WTC11 (cell line): ENCODE results near the gene KDM6B. TPM values are rescaled to one million over a fixed set of nuclear protein-coding genes. Genes with fewer than 3 reads are reported as not detected.

ENCODE experiments used
- ATAC-seq: fragments of 200-7000 bp; cut with Tn5 transposase; 2 replicates; pipeline ENCODE4 v1.10.0; 2021; ENCODE audit warnings: mild to moderate bottlenecking, moderate library complexity
- CTCF ChIA-PET: fragments of 300-600 bp; sonication (Branson Sonifier 250); formaldehyde crosslinking; loops from one replicate; lab custom pipeline; 2021; ENCODE audit warnings: antibody characterized with exemption; lab: Charles Lee
- POLR2A ChIA-PET: fragments of 350-600 bp; sonication (Branson Sonifier 250); formaldehyde crosslinking; loops from one replicate; lab custom pipeline; 2021; ENCODE audit warnings: antibody characterized with exemption; lab: Charles Lee
- DNase-seq: peaks from one replicate; pipeline ENCODE4 v3.0.0; 2021; ENCODE audit warnings: low spot score
- H3K27ac Mint-ChIP-seq: 2 replicates; pipeline ENCODE4 v1.8.0; 2021; ENCODE audit warnings: mixed read lengths
- H3K27me3 Mint-ChIP-seq: 2 replicates; pipeline ENCODE4 v1.8.0; 2021; ENCODE audit warnings: low read depth, mild to moderate bottlenecking, moderate library complexity, mixed read lengths
- H3K36me3 Mint-ChIP-seq: 2 replicates; pipeline ENCODE4 v1.8.0; 2021; ENCODE audit warnings: mixed read lengths
- H3K4me1 Mint-ChIP-seq: 2 replicates; pipeline ENCODE4 v1.8.0; 2022; ENCODE audit warnings: mixed read lengths
- H3K4me3 Mint-ChIP-seq: 2 replicates; pipeline ENCODE4 v1.8.0; 2021; ENCODE audit warnings: mild to moderate bottlenecking, moderate library complexity, mixed read lengths
- H3K9me3 Mint-ChIP-seq: 2 replicates; pipeline ENCODE4 v1.8.0; 2021; ENCODE audit warnings: mixed read lengths
- AFF4 ChIP-seq: sonication (generic); formaldehyde crosslinking; IDR thresholded peaks from 2 replicates; pipeline ENCODE4 v1.8.1; 2023; ENCODE audit warnings: mild to moderate bottlenecking, missing genetic modification reagents, borderline replicate concordance
- E2F1 ChIP-seq: sonication (generic); formaldehyde crosslinking; IDR thresholded peaks from 2 replicates; pipeline ENCODE4 v1.8.0; 2022; ENCODE audit warnings: mild to moderate bottlenecking, missing genetic modification reagents
- OVOL2 ChIP-seq: fragments of 250-450 bp; sonication (Bioruptor Pico); IDR thresholded peaks from 2 replicates; pipeline ENCODE4 v1.9.0; 2021; ENCODE audit warnings: mild to moderate bottlenecking, borderline replicate concordance
- PRDM15 ChIP-seq: sonication (generic); formaldehyde crosslinking; IDR thresholded peaks from 2 replicates; pipeline ENCODE4 v1.8.0; 2022; ENCODE audit warnings: missing genetic modification reagents
- SP1 ChIP-seq: sonication (generic); formaldehyde crosslinking; conservative IDR thresholded peaks from 2 replicates; pipeline ENCODE4 v1.8.1; 2022; ENCODE audit warnings: missing genetic modification reagents
- STAT6 ChIP-seq: sonication (generic); formaldehyde crosslinking; conservative IDR thresholded peaks from 2 replicates; pipeline ENCODE4 v1.8.1; 2023; ENCODE audit warnings: mild to moderate bottlenecking, low read depth, missing genetic modification reagents, moderate library complexity
- ZMAT4 ChIP-seq: fragments of 250-450 bp; sonication (Bioruptor Pico); IDR thresholded peaks from 2 replicates; pipeline ENCODE4 v1.9.0; 2021; ENCODE audit warnings: mild to moderate bottlenecking
- ZNF416 ChIP-seq: fragments of 250-450 bp; sonication (Bioruptor Pico); IDR thresholded peaks from 2 replicates; pipeline ENCODE4 v1.9.0; 2021; ENCODE audit warnings: mild to moderate bottlenecking, inconsistent platforms
- ZNF532 ChIP-seq: fragments of 250-450 bp; sonication (Bioruptor Pico); IDR thresholded peaks from 2 replicates; pipeline ENCODE4 v1.9.0; 2021; ENCODE audit warnings: mild to moderate bottlenecking, borderline replicate concordance
- total RNA-seq: library from RNA; stranded (reverse); gene quantifications from 3 replicates; pipeline ENCODE4 v1.2.3, GENCODE V29; 2021

Gene KDM6B
- total RNA-seq, 1 experiment from 2014 or later, result 13.2 TPM

- no peak for TF ChIP-seq AFF4 (CRISPR knock-in tag)
Measured at GRCh38 chr17:7875804-7876370, 41.9 kb downstream of the KDM6B start (continued).

- TF ChIP-seq E2F1 (no peak), STAT6 (CRISPR knock-in tag) (no peak), SP1 (CRISPR knock-in tag) (no peak), ZMAT4 (CRISPR knock-in tag) (no peak), OVOL2 (CRISPR knock-in tag) (no peak), PRDM15 (CRISPR knock-in tag) (no peak), ZNF532 (CRISPR knock-in tag) (no peak), ZNF416 (CRISPR knock-in tag) (no peak)
- Mint-ChIP-seq H3K9me3 (no peaks in the 10 kb centered on the region), H3K4me3 (no peak overlapping the region), H3K36me3 (no peaks in the 10 kb centered on the region), H3K27ac (no peak overlapping the region), H3K27me3 (no peaks in the 10 kb centered on the region), H3K4me1 (no peaks in the 10 kb centered on the region)
- no peak for DNase-seq
- ChIA-PET CTCF (no interaction called here), POLR2A (no interaction called here)
- no peak for ATAC-seq
Measured at GRCh38 chr17:7878234-7878633, 44.2 kb downstream of the KDM6B start.
